MM.1S (cell line): ENCODE measurements around the gene ADAP1.

Experiments
- CTCF ChIP-seq: fragments of 300-600 bp; sonication (generic); IDR thresholded peaks from 2 replicates; pipeline ENCODE4 v1.5.1; 2016; ENCODE audit warnings: antibody characterized with exemption, low read length, mixed read lengths
- EZH2phosphoT487 ChIP-seq: fragments of 300-600 bp; sonication (generic); IDR thresholded peaks from 2 replicates; pipeline ENCODE4 v1.6.1; 2018; ENCODE audit warnings: antibody characterized with exemption, low read length

- TF ChIP-seq EZH2phosphoT487, result no peak
- no peak for TF ChIP-seq CTCF
Measured at GRCh38 chr7:922334-923107, 32.0 kb downstream of the ADAP1 start.
